ENCODE data around the gene POGZ.

DNA sequence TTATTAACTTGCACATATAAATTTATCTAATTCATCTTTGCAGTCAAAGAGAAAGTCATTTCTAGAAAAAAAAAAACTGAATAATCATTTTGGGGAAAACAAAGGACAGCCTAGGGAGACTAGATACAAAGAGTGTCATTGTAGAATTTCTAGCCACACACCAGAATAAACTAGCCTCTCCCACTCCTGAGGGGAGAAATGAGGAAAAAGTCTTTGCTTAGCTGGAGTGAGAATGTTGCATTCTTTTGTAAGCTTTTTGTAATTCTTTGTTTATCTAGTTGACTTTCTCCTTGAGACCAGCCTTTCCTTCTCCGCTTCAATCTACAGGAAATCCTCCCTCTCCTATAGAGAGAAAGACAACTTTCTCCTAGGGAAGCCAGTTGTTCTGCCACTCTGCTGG, 36.0 kb upstream of the POGZ start:
- TF ChIP-seq, protein P1, sequence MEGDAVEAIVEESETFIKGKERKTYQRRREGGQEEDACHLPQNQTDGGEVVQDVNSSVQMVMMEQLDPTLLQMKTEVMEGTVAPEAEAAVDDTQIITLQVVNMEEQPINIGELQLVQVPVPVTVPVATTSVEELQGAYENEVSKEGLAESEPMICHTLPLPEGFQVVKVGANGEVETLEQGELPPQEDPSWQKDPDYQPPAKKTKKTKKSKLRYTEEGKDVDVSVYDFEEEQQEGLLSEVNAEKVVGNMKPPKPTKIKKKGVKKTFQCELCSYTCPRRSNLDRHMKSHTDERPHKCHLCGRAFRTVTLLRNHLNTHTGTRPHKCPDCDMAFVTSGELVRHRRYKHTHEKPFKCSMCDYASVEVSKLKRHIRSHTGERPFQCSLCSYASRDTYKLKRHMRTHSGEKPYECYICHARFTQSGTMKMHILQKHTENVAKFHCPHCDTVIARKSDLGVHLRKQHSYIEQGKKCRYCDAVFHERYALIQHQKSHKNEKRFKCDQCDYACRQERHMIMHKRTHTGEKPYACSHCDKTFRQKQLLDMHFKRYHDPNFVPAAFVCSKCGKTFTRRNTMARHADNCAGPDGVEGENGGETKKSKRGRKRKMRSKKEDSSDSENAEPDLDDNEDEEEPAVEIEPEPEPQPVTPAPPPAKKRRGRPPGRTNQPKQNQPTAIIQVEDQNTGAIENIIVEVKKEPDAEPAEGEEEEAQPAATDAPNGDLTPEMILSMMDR (IDR thresholded peaks at IDR 0.05), result no peak
- no peak for TF ChIP-seq POLR2AphosphoS5 (IDR thresholded peaks at IDR 0.05)
- TF ChIP-seq POLR2A (IDR thresholded peaks at IDR 0.05), result no peak
